Measurements from ENCODE around the gene KLF4. TPM values are rescaled to one million over a fixed set of nuclear protein-coding genes. Genes with fewer than 3 reads are reported as not detected.

KLF4 gene
- polyA plus RNA-seq, 1 donor (not counting 4 experiments of a cell fraction or from before 2014, with no cell fraction given) = 37.1 TPM

DNA sequence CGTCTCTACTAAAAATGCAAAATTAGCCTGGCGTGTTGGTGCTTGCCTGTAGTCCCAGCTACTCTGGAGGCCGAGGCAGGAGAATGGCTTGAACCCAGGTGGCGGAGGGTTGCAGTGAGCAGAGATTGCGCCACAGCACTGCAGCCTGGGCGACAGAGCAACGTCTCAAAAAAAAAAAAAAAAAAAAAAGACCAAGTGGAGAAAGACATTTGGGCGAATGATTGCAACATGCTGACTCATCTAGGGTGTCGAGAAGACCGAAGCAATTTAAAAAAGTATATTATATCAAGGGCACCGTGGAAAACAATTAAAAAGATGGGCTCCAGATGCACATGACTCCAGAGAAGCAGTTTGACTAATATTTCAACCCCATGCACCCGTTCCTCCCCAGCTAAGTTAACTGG is 9.2 kb downstream of the KLF4 start:
- Histone ChIP-seq H3K4me3 (ENCODE audit: control insufficient read depth in 2 of 3, extremely low read depth in 1 of 3, insufficient read depth in 2 of 3, low read depth in 1 of 3, low read length in 3 of 3) (peak overlapping the region; percentile 8 to 57 (median 53)), H3K4me1 (ENCODE audit: control insufficient read depth, extremely low read depth, insufficient read depth, low read length) (peaks cover 20% of the 10 kb centered on the region), H3K4me2 (ENCODE audit: control insufficient read depth, extremely low read depth, insufficient read depth, low read depth, low read length) (peak overlapping the region; percentile 95), H3K79me2 (ENCODE audit: control insufficient read depth, insufficient read depth, low read length) (peaks cover 6% of the 10 kb centered on the region), H4K20me1 (ENCODE audit: control insufficient read depth, extremely low read depth, insufficient read depth, low read length) (no peaks in the 10 kb centered on the region), H3K27ac (ENCODE audit: control insufficient read depth, insufficient read depth, low read length) (peak overlapping the region; percentile 78), H3K9ac (ENCODE audit: control insufficient read depth, extremely low read depth, insufficient read depth, low read length) (peak overlapping the region; percentile 71), H3K27me3 (ENCODE audit: control insufficient read depth, extremely low read depth, insufficient read depth, low read length) (no peaks in the 10 kb centered on the region), H3K36me3 (ENCODE audit: control insufficient read depth in 2 of 2, extremely low read depth in 1 of 2, insufficient read depth in 2 of 2, low read length in 2 of 2) (peaks cover 0 to 6% of the 10 kb centered on the region in 2 experiments), H2AFZ (ENCODE audit: control insufficient read depth, low read length) (peak overlapping the region; percentile 51), H3K9me1 (ENCODE audit: control insufficient read depth, extremely low read depth, insufficient read depth, low read length) (no peaks in the 10 kb centered on the region), H3K9me3 (ENCODE audit: control insufficient read depth, low read depth, low read length) (no peaks in the 10 kb centered on the region)
- TF ChIP-seq CTCF (optimal IDR thresholded peaks at IDR 0.05 in 1 of 3, IDR thresholded peaks at IDR 0.05 in 1 of 3, conservative IDR thresholded peaks at IDR 0.05 in 1 of 3; ENCODE audit: extremely low read depth in 1 of 3, insufficient read depth in 2 of 3, low read length in 3 of 3) (no peak), EZH2 (IDR thresholded peaks at IDR 0.05; ENCODE audit: low read length) (no peak)
- no peak for DNase-seq (ENCODE audit: low read depth, low spot score)
- dilution Hi-C loops (cut with MboI; ENCODE audit: extremely low pct_ligation_motif_present, low sequenced_read_pairs) = no loop called here
- FAIRE-seq = peak; percentile 5

DNA sequence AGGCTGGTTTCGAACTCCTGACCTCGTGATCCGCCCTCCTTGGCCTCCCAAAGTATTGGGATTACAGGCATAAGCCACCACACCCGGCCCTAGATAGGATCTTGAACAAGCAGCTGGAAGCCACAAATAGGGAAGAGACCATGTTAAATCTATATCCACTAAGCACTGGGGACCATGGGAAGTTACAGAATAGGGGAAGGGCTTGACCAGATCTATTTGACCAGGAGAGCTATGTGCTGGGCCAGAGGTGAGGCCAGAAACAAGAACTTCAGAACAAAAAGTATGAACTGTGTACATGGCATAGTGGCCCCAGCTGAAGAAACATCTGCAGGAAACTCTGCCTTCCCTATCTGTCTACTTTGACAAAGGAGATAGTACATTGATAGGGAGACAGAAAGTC is 10.8 kb downstream of the KLF4 start:
- no peak for TF ChIP-seq CTCF (optimal IDR thresholded peaks at IDR 0.05 in 1 of 3, IDR thresholded peaks at IDR 0.05 in 1 of 3, conservative IDR thresholded peaks at IDR 0.05 in 1 of 3; ENCODE audit: extremely low read depth in 1 of 3, insufficient read depth in 2 of 3, low read length in 3 of 3)
- no peak for TF ChIP-seq EZH2 (IDR thresholded peaks at IDR 0.05; ENCODE audit: low read length)
- DNase-seq (ENCODE audit: low read depth, low spot score) = no peak
- dilution Hi-C loops (cut with MboI; ENCODE audit: extremely low pct_ligation_motif_present, low sequenced_read_pairs) = no loop called here
- Histone ChIP-seq H3K4me2 (ENCODE audit: control insufficient read depth, extremely low read depth, insufficient read depth, low read depth, low read length) (no peak overlapping the region), H3K27me3 (ENCODE audit: control insufficient read depth, extremely low read depth, insufficient read depth, low read length) (no peaks in the 10 kb centered on the region), H3K79me2 (ENCODE audit: control insufficient read depth, insufficient read depth, low read length) (no peaks in the 10 kb centered on the region), H4K20me1 (ENCODE audit: control insufficient read depth, extremely low read depth, insufficient read depth, low read length) (no peaks in the 10 kb centered on the region), H3K27ac (ENCODE audit: control insufficient read depth, insufficient read depth, low read length) (no peak overlapping the region), H3K4me3 (ENCODE audit: control insufficient read depth in 2 of 3, extremely low read depth in 1 of 3, insufficient read depth in 2 of 3, low read depth in 1 of 3, low read length in 3 of 3) (no peak overlapping the region), H3K4me1 (ENCODE audit: control insufficient read depth, extremely low read depth, insufficient read depth, low read length) (peaks cover 16% of the 10 kb centered on the region), H2AFZ (ENCODE audit: control insufficient read depth, low read length) (no peak overlapping the region), H3K9ac (ENCODE audit: control insufficient read depth, extremely low read depth, insufficient read depth, low read length) (no peak overlapping the region), H3K9me3 (ENCODE audit: control insufficient read depth, low read depth, low read length) (no peaks in the 10 kb centered on the region), H3K36me3 (ENCODE audit: control insufficient read depth in 2 of 2, extremely low read depth in 1 of 2, insufficient read depth in 2 of 2, low read length in 2 of 2) (no peaks in the 10 kb centered on the region), H3K9me1 (ENCODE audit: control insufficient read depth, extremely low read depth, insufficient read depth, low read length) (no peaks in the 10 kb centered on the region)
- no peak for FAIRE-seq

Measured in keratinocyte (primary cell).